ENCODE data around the gene NAT14.

- TF ChIP-seq EZH2 (optimal IDR thresholded peaks at IDR 0.05; ENCODE audit: low read depth, low read length) (no peak), CTCF (IDR thresholded peaks at IDR 0.05; ENCODE audit: low read length) (no peak)
Observed at GRCh38 chr19:55478364-55478763, 6.6 kb upstream of the NAT14 start.

All from MM.1S (cell line).